Naive B cell (primary cell): ENCODE data around the gene TGM1. TPM values are rescaled to one million over a fixed set of nuclear protein-coding genes. Genes with fewer than 3 reads are reported as not detected.
A peak's percentile ranks its signal among the peaks of the same experiment; 100 is the strongest.
"Not testable (repeated sequence)": the region's sequence is repeated elsewhere in the genome, so short reads cannot be mapped to it uniquely, and the experiment has no call there.

ENCODE experiments used
- ATAC-seq, 2 donors: fragments of 150-1000 bp; cut with Tn5 transposase; 2 replicates each; pipeline ENCODE4 v1.10.0; 2021; ENCODE audit warnings: low read depth in 2 of 2, mild to moderate bottlenecking in 2 of 2, moderate library complexity in 2 of 2
- DNase-seq: peaks from one replicate; pipeline ENCODE4 v3.0.0; 2022
- H3K27ac Mint-ChIP-seq, 6 donors: one replicate each; pipeline ENCODE4 v1.8.0; 2020 to 2022; ENCODE audit warnings: mild to moderate bottlenecking in 6 of 6, mixed read lengths in 6 of 6, moderate library complexity in 5 of 6, inconsistent platforms in 2 of 6
- H3K27me3 Mint-ChIP-seq, 3 donors: one replicate each; pipeline ENCODE4 v1.8.0; 2021 to 2022; ENCODE audit warnings: mixed read lengths in 3 of 3, mild to moderate bottlenecking in 1 of 3
- H3K36me3 Mint-ChIP-seq, 2 donors: one replicate each; pipeline ENCODE4 v1.8.0; 2020 to 2022; ENCODE audit warnings: mixed read lengths in 2 of 2, inconsistent platforms in 1 of 2, mild to moderate bottlenecking in 1 of 2
- H3K4me1 Mint-ChIP-seq, 3 donors: one replicate each; pipeline ENCODE4 v1.8.0; 2020 to 2022; ENCODE audit warnings: mixed read lengths in 3 of 3, inconsistent platforms in 1 of 3, mild to moderate bottlenecking in 1 of 3, moderate library complexity in 1 of 3
- H3K4me3 Mint-ChIP-seq, 8 donors: one replicate each; pipeline ENCODE4 v1.8.0; 2020 to 2022; ENCODE audit warnings: mild to moderate bottlenecking in 8 of 8, mixed read lengths in 8 of 8, moderate library complexity in 8 of 8, inconsistent platforms in 2 of 8
- H3K9me3 Mint-ChIP-seq, 7 donors: one replicate each; pipeline ENCODE4 v1.8.0; 2020 to 2022; ENCODE audit warnings: mixed read lengths in 7 of 7, mild to moderate bottlenecking in 5 of 7, inconsistent platforms in 2 of 7, moderate library complexity in 1 of 7
- polyA plus RNA-seq, 6 donors: library from polyadenylated mRNA; unstranded; fragments of 300-500 nt; fragmentation: Illumina TruSeq; gene quantifications; one replicate each; pipeline ENCODE4 v1.2.3, GENCODE V29; 2021; ENCODE audit warnings: low read depth in 6 of 6

The TGM1 gene
- polyA plus RNA-seq, 6 donors from 2014 or later: not detected

GRCh38 chr14:24252289-24253124 is 10.5 kb downstream of the TGM1 start:
- Mint-ChIP-seq H3K27ac (peak overlapping the region in 1 of 6 donors; percentile 90), H3K4me3 (no peak overlapping the region), H3K27me3 (no peaks in the 10 kb centered on the region), H3K9me3 (no peaks in the 10 kb centered on the region), H3K4me1 (peaks cover 3 to 13% (median 3%) of the 10 kb centered on the region in 3 donors), H3K36me3 (no peaks in the 10 kb centered on the region)
- DNase-seq (no peak), ATAC-seq (no peak)

DNA sequence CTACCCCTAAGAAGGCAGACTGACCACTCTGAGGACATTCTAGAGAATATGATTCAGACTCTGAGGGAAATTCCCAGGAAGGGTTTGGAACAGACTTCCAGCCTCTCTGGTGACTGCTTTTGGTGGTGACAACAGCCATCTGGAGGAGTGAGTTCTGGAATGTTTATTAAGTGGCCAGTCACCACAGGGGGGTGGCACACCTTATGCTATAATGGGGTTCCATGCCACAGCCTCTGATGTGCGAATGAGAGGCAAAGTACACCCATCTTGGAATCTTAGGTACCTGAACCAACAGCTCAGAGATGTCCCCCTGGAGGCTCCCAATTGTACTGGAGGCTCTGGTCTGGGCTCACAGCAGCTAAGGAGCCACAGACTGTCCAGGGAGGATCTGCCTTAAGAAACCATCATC is 11.1 kb downstream of the TGM1 start:
- H3K27me3 Mint-ChIP-seq: no peaks in the 10 kb centered on the region
- DNase-seq: no peak
- no peaks in the 10 kb centered on the region for H3K9me3 Mint-ChIP-seq
- ATAC-seq: no peak
- peak overlapping the region in 1 of 6 donors; percentile 18 for H3K27ac Mint-ChIP-seq
- peaks cover 7 to 19% (median 9%) of the 10 kb centered on the region in 3 donors for H3K4me1 Mint-ChIP-seq
- H3K36me3 Mint-ChIP-seq: no peaks in the 10 kb centered on the region
- H3K4me3 Mint-ChIP-seq: no peak overlapping the region

DNA sequence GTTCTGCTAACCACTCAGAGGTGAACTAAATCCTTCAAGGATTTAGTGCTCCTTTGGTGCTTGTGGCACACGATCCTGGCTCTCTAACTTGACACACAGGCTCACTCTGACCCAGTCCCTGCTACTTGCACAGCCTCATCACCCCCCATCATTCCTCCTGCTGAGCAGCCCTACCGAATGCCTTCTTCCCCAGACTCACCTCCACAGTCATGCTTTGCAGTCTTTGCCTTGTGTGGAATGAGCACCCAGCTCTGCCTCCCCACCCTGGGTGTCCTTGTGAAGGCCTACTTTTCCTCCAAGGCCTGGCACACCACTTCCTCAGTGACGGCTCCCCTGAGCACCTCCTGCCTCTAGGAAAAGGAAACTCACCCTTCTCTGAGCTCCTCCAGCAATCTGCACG is 12.6 kb downstream of the TGM1 start:
- peaks cover 10 to 23% (median 13%) of the 10 kb centered on the region in 3 donors for H3K4me1 Mint-ChIP-seq
- H3K9me3 Mint-ChIP-seq: no peaks in the 10 kb centered on the region
- no peak overlapping the region for H3K4me3 Mint-ChIP-seq
- no peak overlapping the region for H3K27ac Mint-ChIP-seq
- no peaks in the 10 kb centered on the region for H3K27me3 Mint-ChIP-seq
- DNase-seq (no peak), ATAC-seq (no peak)
- H3K36me3 Mint-ChIP-seq: no peaks in the 10 kb centered on the region

- Mint-ChIP-seq H3K27me3 (no peaks in the 10 kb centered on the region), H3K36me3 (no peaks in the 10 kb centered on the region), H3K9me3 (no peaks in the 10 kb centered on the region), H3K4me3 (peak overlapping the region in 2 of 8 donors; percentile 5 to 35), H3K4me1 (peaks cover 14 to 28% (median 15%) of the 10 kb centered on the region in 3 donors), H3K27ac (peak overlapping the region in 3 of 6 donors; percentile 38 to 81 (median 72))
- ATAC-seq: no peak
- DNase-seq: no peak
Measured at GRCh38 chr14:24249230-24250021, 13.6 kb downstream of the TGM1 start.

DNA sequence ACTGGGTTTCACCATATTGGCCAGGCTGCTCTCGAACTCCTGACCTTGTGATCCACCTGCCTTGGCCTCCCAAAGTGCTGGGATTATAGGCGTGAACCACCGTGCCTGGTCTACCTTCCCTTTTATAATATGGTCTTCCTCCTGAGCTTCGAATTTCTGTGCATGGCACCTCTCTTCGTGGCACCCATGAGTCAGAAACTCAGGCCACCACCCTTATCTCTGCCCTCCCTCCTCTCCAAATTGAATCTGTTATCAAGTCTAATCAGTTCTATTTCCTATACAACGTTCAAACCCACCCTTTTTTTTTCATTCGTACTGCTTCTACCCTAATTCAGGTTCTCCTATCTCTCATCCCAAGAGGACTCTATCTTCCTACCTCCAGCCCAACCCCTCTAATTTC is 15.6 kb downstream of the TGM1 start:
- Mint-ChIP-seq H3K9me3 (no peaks in the 10 kb centered on the region), H3K4me1 (peaks cover 19 to 45% (median 31%) of the 10 kb centered on the region in 3 donors), H3K4me3 (peak overlapping the region in 4 of 8 donors; percentile 9 to 63 (median 24)), H3K27me3 (no peaks in the 10 kb centered on the region), H3K27ac (peak overlapping the region; percentile 62 to 94 (median 84)), H3K36me3 (no peaks in the 10 kb centered on the region)
- ATAC-seq: no peak
- DNase-seq: no peak

GRCh38 chr14:24246765-24247212 is 16.2 kb downstream of the TGM1 start:
- DNase-seq: no peak
- H3K27me3 Mint-ChIP-seq: no peaks in the 10 kb centered on the region
- H3K36me3 Mint-ChIP-seq: no peaks in the 10 kb centered on the region
- peaks cover 19 to 51% (median 32%) of the 10 kb centered on the region in 3 donors for H3K4me1 Mint-ChIP-seq
- peak overlapping the region; percentile 12 to 91 (median 71) for H3K27ac Mint-ChIP-seq
- no peak for ATAC-seq
- no peaks in the 10 kb centered on the region for H3K9me3 Mint-ChIP-seq
- peak overlapping the region in 5 of 8 donors; percentile 10 to 73 (median 52) for H3K4me3 Mint-ChIP-seq

DNA sequence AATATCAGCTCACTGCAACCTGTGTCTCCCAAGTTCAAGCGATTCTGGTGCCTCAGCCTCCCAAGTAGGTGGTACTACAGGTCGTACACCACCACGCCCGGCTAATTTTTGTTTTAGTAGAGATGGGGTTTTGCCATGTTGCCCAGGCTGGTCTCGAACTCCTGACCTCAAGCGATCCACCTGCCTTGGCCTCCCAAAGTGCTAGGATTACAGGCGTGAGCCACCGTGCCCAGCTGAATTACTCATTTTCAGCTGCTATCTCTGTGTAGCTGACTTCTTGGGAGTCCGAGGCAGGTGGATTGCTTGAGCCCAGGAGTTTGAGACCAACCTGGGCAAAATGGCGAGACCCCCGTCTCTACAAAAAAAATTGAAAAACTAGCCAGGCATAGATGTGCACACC is 17.6 kb downstream of the TGM1 start:
- ATAC-seq, DNase-seq, H3K36me3 Mint-ChIP-seq, H3K9me3 Mint-ChIP-seq, H3K27me3 Mint-ChIP-seq: not testable (repeated sequence)
- peaks cover 25 to 53% (median 41%) of the 10 kb centered on the region in 3 donors for H3K4me1 Mint-ChIP-seq
- peak overlapping the region in 1 of 8 donors; percentile 50 for H3K4me3 Mint-ChIP-seq
- peak overlapping the region in 4 of 6 donors; percentile 54 to 95 (median 76) for H3K27ac Mint-ChIP-seq

GRCh38 chr14:24243336-24243836 is 19.6 kb downstream of the TGM1 start:
- Mint-ChIP-seq H3K27ac (peak overlapping the region; percentile 97 to 100 (median 100)), H3K4me1 (peaks cover 43 to 70% (median 61%) of the 10 kb centered on the region in 3 donors), H3K27me3 (no peaks in the 10 kb centered on the region), H3K36me3 (peaks cover 0 to 2% of the 10 kb centered on the region in 2 donors), H3K4me3 (peak overlapping the region; percentile 90 to 100 (median 98)), H3K9me3 (no peaks in the 10 kb centered on the region)
- ATAC-seq (peak; percentile 2 to 3), DNase-seq (no peak)

DNA sequence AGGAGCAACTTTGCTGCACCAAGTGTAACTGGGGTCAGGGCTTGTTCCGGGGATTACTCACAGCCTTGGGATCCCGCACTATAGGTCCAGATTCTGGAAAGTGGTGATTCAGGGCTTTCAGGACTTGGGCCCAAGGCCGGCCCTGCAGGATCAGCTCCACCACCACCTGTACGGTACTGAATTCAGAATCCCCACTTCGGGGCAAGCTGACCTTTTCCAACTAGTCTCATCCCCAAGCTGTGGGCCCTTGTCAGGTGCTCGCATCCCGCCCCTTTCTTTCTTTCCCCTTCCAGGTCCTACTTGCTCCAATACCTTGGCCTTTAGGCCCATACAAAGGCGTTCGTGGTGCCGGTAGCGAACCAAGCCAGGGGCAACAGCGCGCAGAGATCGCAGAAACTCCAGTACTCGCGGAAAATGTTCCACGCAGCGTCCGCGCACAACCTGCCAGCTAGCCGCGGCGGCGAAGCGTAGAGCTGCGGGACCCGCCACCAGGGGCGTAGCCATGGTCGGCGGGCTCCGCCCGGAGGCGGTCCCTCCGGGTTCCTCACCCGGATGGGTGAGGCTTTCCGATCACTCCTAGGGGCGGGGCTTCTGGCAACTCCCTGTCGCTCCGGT is 21.0 kb downstream of the TGM1 start:
- peak overlapping the region; percentile 90 to 100 (median 98) for H3K4me3 Mint-ChIP-seq
- peak; percentile 96 for DNase-seq

DNA sequence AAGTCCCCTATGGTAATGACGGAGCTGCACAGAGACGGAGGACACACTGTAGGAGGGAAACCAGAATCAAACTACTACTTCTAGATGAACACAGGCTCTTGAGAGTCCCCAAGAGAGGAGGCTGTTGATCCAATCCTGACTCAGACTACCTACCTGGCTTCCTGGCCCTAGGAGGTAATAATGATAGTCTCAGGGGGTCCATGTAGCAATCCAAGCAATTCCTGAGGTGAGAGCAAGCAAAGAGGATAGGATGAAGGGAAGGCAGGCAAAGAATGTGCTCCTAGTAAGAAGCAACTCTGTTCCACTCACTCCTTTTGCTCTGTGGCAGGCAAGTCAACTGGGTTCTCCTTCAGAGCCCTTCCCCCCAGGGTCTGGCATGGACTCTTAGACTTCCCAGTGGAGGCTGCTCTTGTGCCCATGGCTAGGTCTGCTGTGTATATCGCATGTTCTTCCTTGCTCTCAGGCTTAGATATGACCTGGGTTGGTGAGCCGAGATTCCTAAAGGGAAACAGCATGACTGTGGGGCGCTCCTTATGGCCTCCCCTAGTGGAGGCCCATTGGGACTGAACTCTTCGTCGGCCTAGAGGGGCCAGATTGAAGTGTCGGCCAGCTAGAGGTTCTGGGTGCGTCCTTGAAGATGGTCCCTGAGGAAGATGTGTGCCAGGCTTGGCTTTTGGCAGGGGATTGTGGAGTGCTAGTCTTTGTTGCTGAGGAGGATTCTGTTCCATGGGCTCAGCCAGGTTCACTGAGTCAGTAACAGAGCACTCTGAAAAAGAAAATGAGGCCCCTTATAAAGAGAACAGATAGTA is 22.7 kb downstream of the TGM1 start:
- Mint-ChIP-seq H3K27ac (peak overlapping the region in 5 of 6 donors; percentile 45 to 87 (median 75)), H3K9me3 (no peaks in the 10 kb centered on the region), H3K4me1 (peaks cover 58 to 84% (median 77%) of the 10 kb centered on the region in 3 donors), H3K36me3 (peaks cover 18 to 30% of the 10 kb centered on the region in 2 donors), H3K4me3 (peak overlapping the region; percentile 63 to 100 (median 96)), H3K27me3 (no peaks in the 10 kb centered on the region)
- DNase-seq (no peak), ATAC-seq (no peak)

More for the DNA sequence above, 21.0 kb downstream of the TGM1 start:
- Mint-ChIP-seq H3K27ac (peak overlapping the region; percentile 97 to 100 (median 100)), H3K9me3 (no peaks in the 10 kb centered on the region), H3K36me3 (peaks cover 8 to 16% of the 10 kb centered on the region in 2 donors), H3K4me1 (peaks cover 51 to 75% (median 67%) of the 10 kb centered on the region in 3 donors), H3K27me3 (no peaks in the 10 kb centered on the region)
- ATAC-seq: peak; percentile 71 to 74

GRCh38 chr14:24238527-24239037 is 24.4 kb downstream of the TGM1 start:
- H3K4me1 Mint-ChIP-seq: peaks cover 54 to 79% (median 75%) of the 10 kb centered on the region in 3 donors
- peak overlapping the region in 3 of 6 donors; percentile 11 to 91 (median 58) for H3K27ac Mint-ChIP-seq
- DNase-seq: no peak
- H3K27me3 Mint-ChIP-seq: no peaks in the 10 kb centered on the region
- ATAC-seq: no peak
- H3K4me3 Mint-ChIP-seq: peak overlapping the region in 4 of 8 donors; percentile 34 to 94 (median 77)
- no peaks in the 10 kb centered on the region for H3K9me3 Mint-ChIP-seq
- peaks cover 18 to 30% of the 10 kb centered on the region in 2 donors for H3K36me3 Mint-ChIP-seq

DNA sequence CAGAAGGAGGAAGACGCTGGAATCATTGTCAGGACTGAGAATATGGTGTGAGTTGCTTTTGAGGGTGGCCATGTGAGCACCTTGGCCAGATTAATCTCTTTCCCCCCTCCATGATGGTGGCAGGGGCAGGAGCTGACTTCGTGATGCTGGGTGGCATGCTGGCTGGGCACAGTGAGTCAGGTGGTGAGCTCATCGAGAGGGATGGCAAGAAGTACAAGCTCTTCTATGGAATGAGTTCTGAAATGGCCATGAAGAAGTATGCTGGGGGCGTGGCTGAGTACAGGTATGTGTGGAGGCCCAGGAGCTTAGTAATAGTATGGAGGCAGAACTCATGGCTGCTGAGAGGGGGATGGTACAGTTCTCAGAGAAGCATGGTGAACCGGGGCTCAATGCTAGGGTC is 24.9 kb downstream of the TGM1 start:
- peak overlapping the region in 4 of 6 donors; percentile 58 to 91 (median 74) for H3K27ac Mint-ChIP-seq
- H3K4me1 Mint-ChIP-seq: peaks cover 54 to 79% (median 75%) of the 10 kb centered on the region in 3 donors
- no peak for ATAC-seq
- H3K4me3 Mint-ChIP-seq: peak overlapping the region in 2 of 8 donors; percentile 75 to 94
- no peaks in the 10 kb centered on the region for H3K27me3 Mint-ChIP-seq
- peaks cover 18 to 30% of the 10 kb centered on the region in 2 donors for H3K36me3 Mint-ChIP-seq
- no peak for DNase-seq
- no peaks in the 10 kb centered on the region for H3K9me3 Mint-ChIP-seq
